BLaER1 treated with 17β-estradiol and CSF1 and Interleukin-3, amounts not matched to agents 10 nM and 100 nM (cell line): ENCODE data around the gene CACNB3.
"Not testable (repeated sequence)": the region's sequence is repeated elsewhere in the genome, so short reads cannot be mapped to it uniquely, and the experiment has no call there.

Experiments
- H3K27ac ChIP-seq, 11 experiments: shearing (Covaris generic); formaldehyde crosslinking; 2 replicates each; pipeline ENCODE4 v1.8.1; 2022
- H3K27me3 ChIP-seq, 11 experiments: shearing (Covaris generic); formaldehyde crosslinking; 2 replicates each; pipeline ENCODE4 v1.8.1; 2022
- H3K36me3 ChIP-seq, 11 experiments: shearing (Covaris generic); formaldehyde crosslinking; 2 replicates each; pipeline ENCODE4 v1.8.1; 2022
- H3K4me1 ChIP-seq, 10 experiments: shearing (Covaris generic); formaldehyde crosslinking; 2 replicates each; pipeline ENCODE4 v1.8.1; 2022
- H3K4me2 ChIP-seq, 11 experiments: shearing (Covaris generic); formaldehyde crosslinking; 2 replicates each; pipeline ENCODE4 v1.8.1; 2022
- H3K4me3 ChIP-seq, 10 experiments: shearing (Covaris generic); formaldehyde crosslinking; 2 replicates each; pipeline ENCODE4 v1.8.1; 2022
- H3K9ac ChIP-seq, 11 experiments: shearing (Covaris generic); formaldehyde crosslinking; 2 replicates each; pipeline ENCODE4 v1.8.1; 2022
- H3K9me3 ChIP-seq, 11 experiments: shearing (Covaris generic); formaldehyde crosslinking; replicated peaks in 1 of 11; 2 replicates each; pipeline ENCODE4 v1.8.1; 2022
- H4K20me1 ChIP-seq, 11 experiments: shearing (Covaris generic); formaldehyde crosslinking; 2 replicates each; pipeline ENCODE4 v1.8.1; 2022
- Cebpa-rat ChIP-seq, 11 experiments: shearing (Covaris generic); IDR thresholded peaks; 2 replicates each; pipeline ENCODE4 v1.8.1; 2022

Gene CACNB3

GRCh38 chr12:48828841-48829575 lies 10.7 kb downstream of the CACNB3 start:
- TF ChIP-seq Cebpa-rat (IDR thresholded peaks at IDR 0.05) = no peak
- no peak overlapping the region for H3K4me2 ChIP-seq
- H3K9ac ChIP-seq = no peak overlapping the region
- H4K20me1 ChIP-seq = peaks cover 36 to 98% (median 87%) of the 10 kb centered on the region in 11 experiments
- no peak overlapping the region for H3K27ac ChIP-seq
- peaks cover 94 to 100% (median 100%) of the 10 kb centered on the region in 11 experiments for H3K36me3 ChIP-seq
- H3K4me3 ChIP-seq = no peak overlapping the region
- no peaks in the 10 kb centered on the region for H3K27me3 ChIP-seq
- no peaks in the 10 kb centered on the region; a peak in 1 of 20 replicates for H3K4me1 ChIP-seq
- no peaks in the 10 kb centered on the region for H3K9me3 ChIP-seq

GRCh38 chr12:48831257-48831656 lies 13.0 kb downstream of the CACNB3 start:
- no peaks in the 10 kb centered on the region for H3K9me3 ChIP-seq
- no peak overlapping the region for H3K27ac ChIP-seq
- H3K4me1 ChIP-seq = no peaks in the 10 kb centered on the region; a peak in 1 of 20 replicates
- TF ChIP-seq Cebpa-rat (IDR thresholded peaks at IDR 0.05) = no peak
- peaks cover 100% of the 10 kb centered on the region in 11 experiments for H3K36me3 ChIP-seq
- no peak overlapping the region for H3K4me2 ChIP-seq
- H4K20me1 ChIP-seq = peaks cover 36 to 100% (median 87%) of the 10 kb centered on the region in 11 experiments
- H3K27me3 ChIP-seq = no peaks in the 10 kb centered on the region
- H3K4me3 ChIP-seq = no peak overlapping the region
- H3K9ac ChIP-seq = 0 out of 22 replicates have a peak overlapping the region, but pooled peaks of 1 of the 11 experiments have one; percentile 22

- H3K36me3 ChIP-seq = peaks cover 100% of the 10 kb centered on the region in 11 experiments
Observed at GRCh38 chr12:48832321-48833060, 14.2 kb downstream of the CACNB3 start.

GRCh38 chr12:48838048-48838447 lies 19.8 kb downstream of the CACNB3 start:
- no peak for TF ChIP-seq Cebpa-rat (IDR thresholded peaks at IDR 0.05)
- Histone ChIP-seq H3K4me2 (no peak overlapping the region), H3K27me3 (no peaks in the 10 kb centered on the region), H3K27ac (no peak overlapping the region), H3K36me3 (peaks cover 84 to 94% (median 88%) of the 10 kb centered on the region in 11 experiments), H4K20me1 (peaks cover 0 to 86% (median 46%) of the 10 kb centered on the region in 11 experiments; a peak in 16 of 22 replicates), H3K4me1 (no peaks in the 10 kb centered on the region), H3K9ac (no peak overlapping the region), H3K4me3 (no peak overlapping the region), H3K9me3 (no peaks in the 10 kb centered on the region)

More at GRCh38 chr12:48832321-48833060, 14.2 kb downstream of the CACNB3 start:
- H3K4me1 ChIP-seq = no peaks in the 10 kb centered on the region; a peak in 1 of 20 replicates
- no peak overlapping the region for H3K4me3 ChIP-seq
- H3K27me3 ChIP-seq = no peaks in the 10 kb centered on the region
- H3K9ac ChIP-seq = 0 out of 22 replicates have a peak overlapping the region, but pooled peaks of 1 of the 11 experiments have one; percentile 5
- no peak overlapping the region for H3K27ac ChIP-seq
- no peaks in the 10 kb centered on the region for H3K9me3 ChIP-seq
- peaks cover 33 to 100% (median 85%) of the 10 kb centered on the region in 11 experiments for H4K20me1 ChIP-seq
- TF ChIP-seq Cebpa-rat (IDR thresholded peaks at IDR 0.05) = no peak
- no peak overlapping the region for H3K4me2 ChIP-seq

- not testable (repeated sequence) for H3K4me2 ChIP-seq, H3K9me3 ChIP-seq, H3K27me3 ChIP-seq, H3K4me3 ChIP-seq, H3K4me1 ChIP-seq, H3K27ac ChIP-seq, H3K9ac ChIP-seq
- Histone ChIP-seq H3K36me3 (peaks cover 82 to 94% (median 88%) of the 10 kb centered on the region in 11 experiments), H4K20me1 (peaks cover 17 to 72% (median 39%) of the 10 kb centered on the region in 11 experiments; a peak in 21 of 22 replicates)
Observed at GRCh38 chr12:48842021-48842420, 23.7 kb downstream of the CACNB3 start.

GRCh38 chr12:48851883-48852733 lies 33.8 kb downstream of the CACNB3 start, which contains the start of gene DDX23:
Gene DDX23, minus strand, starts transcription at chr12:48852163. Its CDS starts 6,381 bp downstream, at chr12:48845782.
- no peaks in the 10 kb centered on the region for H3K9me3 ChIP-seq
- H3K4me1 ChIP-seq = peaks cover 22 to 33% (median 29%) of the 10 kb centered on the region in 10 experiments
- H4K20me1 ChIP-seq = peaks cover 10 to 35% (median 28%) of the 10 kb centered on the region in 11 experiments; a peak in 18 of 22 replicates
- TF ChIP-seq Cebpa-rat (IDR thresholded peaks at IDR 0.05) = no peak
- peak within 1 kb of the TSS; percentile 86 to 100 (median 96) for H3K9ac ChIP-seq
- H3K36me3 ChIP-seq = peaks cover 7 to 41% (median 29%) of the 10 kb centered on the region in 11 experiments; a peak in 20 of 22 replicates
- H3K27me3 ChIP-seq = no peaks in the 10 kb centered on the region
- peak within 1 kb of the TSS; percentile 83 to 96 (median 94) for H3K4me2 ChIP-seq
- peak within 1 kb of the TSS; percentile 84 to 99 (median 96) for H3K27ac ChIP-seq
- peak within 1 kb of the TSS; percentile 83 to 99 (median 92) for H3K4me3 ChIP-seq

- H3K4me1 ChIP-seq = peaks cover 22 to 42% (median 38%) of the 10 kb centered on the region in 10 experiments
- TF ChIP-seq Cebpa-rat (IDR thresholded peaks at IDR 0.05) = no peak
- no peaks in the 10 kb centered on the region for H3K27me3 ChIP-seq
- peaks cover 5 to 26% (median 20%) of the 10 kb centered on the region in 11 experiments; a peak in 16 of 22 replicates for H4K20me1 ChIP-seq
- H3K9ac ChIP-seq = peak overlapping the region; percentile 63 to 100 (median 96)
- H3K4me3 ChIP-seq = peak overlapping the region; percentile 83 to 99 (median 92)
- peak overlapping the region; percentile 83 to 96 (median 92) for H3K4me2 ChIP-seq
- H3K27ac ChIP-seq = peak overlapping the region; percentile 54 to 99 (median 96); a peak in 21 of 22 replicates
- no peaks in the 10 kb centered on the region for H3K9me3 ChIP-seq
- H3K36me3 ChIP-seq = peaks cover 5 to 32% (median 22%) of the 10 kb centered on the region in 11 experiments; a peak in 18 of 22 replicates
Observed at GRCh38 chr12:48852734-48853688, 34.7 kb downstream of the CACNB3 start.
